ENCODE results near the gene JAKMIP1. TPM values are rescaled to one million over a fixed set of nuclear protein-coding genes. Genes with fewer than 3 reads are reported as not detected.

JAKMIP1 gene
- total RNA-seq, 1 donor from 2014 or later = not detected

DNA sequence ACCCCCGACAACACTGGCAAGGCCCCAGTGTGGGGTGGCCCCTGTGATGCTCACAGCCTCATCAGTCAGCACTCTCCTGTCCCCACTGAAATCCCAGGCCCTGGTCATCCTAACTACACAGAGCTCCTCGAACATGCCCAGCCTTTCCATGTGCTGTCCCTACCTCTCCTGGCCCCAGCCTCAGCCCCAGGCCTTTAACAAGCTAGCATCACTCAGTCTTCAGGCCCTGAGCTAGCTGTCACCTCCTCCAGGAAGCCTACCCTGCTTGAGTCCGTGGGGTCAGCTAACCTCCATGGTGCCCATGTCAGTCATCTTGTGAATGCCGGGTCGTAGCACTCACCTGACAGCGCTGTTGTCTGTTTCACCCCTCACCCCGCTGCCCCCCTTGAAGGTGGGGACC, 156.5 kb downstream of the JAKMIP1 start:
- no peak for TF ChIP-seq CTCF (IDR thresholded peaks at IDR 0.05; ENCODE audit: unreplicated experiment)
- H3K4me3 Mint-ChIP-seq = no peak overlapping the region
- no peaks in the 10 kb centered on the region for H3K9me3 Mint-ChIP-seq
- no peaks in the 10 kb centered on the region for H3K4me1 Mint-ChIP-seq
- DNase-seq (ENCODE audit: low spot score in 2 of 2, unreplicated experiment in 2 of 2) = no peak
- no peak overlapping the region for H3K27ac Mint-ChIP-seq
- H3K36me3 Mint-ChIP-seq = no peaks in the 10 kb centered on the region
- H3K27me3 Mint-ChIP-seq (ENCODE audit: low read depth) = peaks cover 66% of the 10 kb centered on the region

- H3K4me3 Mint-ChIP-seq = no peak overlapping the region
- H3K9me3 Mint-ChIP-seq = no peaks in the 10 kb centered on the region
- no peak for DNase-seq (ENCODE audit: low spot score in 2 of 2, unreplicated experiment in 2 of 2)
- no peaks in the 10 kb centered on the region for H3K4me1 Mint-ChIP-seq
- no peak overlapping the region for H3K27ac Mint-ChIP-seq
- H3K36me3 Mint-ChIP-seq = no peaks in the 10 kb centered on the region
- peaks cover 66% of the 10 kb centered on the region for H3K27me3 Mint-ChIP-seq (ENCODE audit: low read depth)
- TF ChIP-seq CTCF (IDR thresholded peaks at IDR 0.05; ENCODE audit: unreplicated experiment) = no peak
Measured at GRCh38 chr4:6043188-6043587, 157.2 kb downstream of the JAKMIP1 start.

GRCh38 chr4:6042293-6043063, 157.9 kb downstream of the JAKMIP1 start:
- Mint-ChIP-seq H3K27me3 (ENCODE audit: low read depth) (peaks cover 60% of the 10 kb centered on the region), H3K36me3 (no peaks in the 10 kb centered on the region), H3K4me1 (no peaks in the 10 kb centered on the region), H3K9me3 (no peaks in the 10 kb centered on the region), H3K27ac (no peak overlapping the region), H3K4me3 (no peak overlapping the region)
- no peak for TF ChIP-seq CTCF (IDR thresholded peaks at IDR 0.05; ENCODE audit: unreplicated experiment)
- DNase-seq (ENCODE audit: low spot score in 2 of 2, unreplicated experiment in 2 of 2) = no peak

GRCh38 chr4:6041800-6042199, 158.5 kb downstream of the JAKMIP1 start:
- H3K9me3 Mint-ChIP-seq = no peaks in the 10 kb centered on the region
- DNase-seq (ENCODE audit: low spot score in 2 of 2, unreplicated experiment in 2 of 2) = no peak
- H3K27me3 Mint-ChIP-seq (ENCODE audit: low read depth) = peaks cover 53% of the 10 kb centered on the region
- H3K36me3 Mint-ChIP-seq = no peaks in the 10 kb centered on the region
- peak; percentile 36 for TF ChIP-seq CTCF (IDR thresholded peaks at IDR 0.05; ENCODE audit: unreplicated experiment)
- H3K4me3 Mint-ChIP-seq = no peak overlapping the region
- H3K27ac Mint-ChIP-seq = no peak overlapping the region
- no peaks in the 10 kb centered on the region for H3K4me1 Mint-ChIP-seq

DNA sequence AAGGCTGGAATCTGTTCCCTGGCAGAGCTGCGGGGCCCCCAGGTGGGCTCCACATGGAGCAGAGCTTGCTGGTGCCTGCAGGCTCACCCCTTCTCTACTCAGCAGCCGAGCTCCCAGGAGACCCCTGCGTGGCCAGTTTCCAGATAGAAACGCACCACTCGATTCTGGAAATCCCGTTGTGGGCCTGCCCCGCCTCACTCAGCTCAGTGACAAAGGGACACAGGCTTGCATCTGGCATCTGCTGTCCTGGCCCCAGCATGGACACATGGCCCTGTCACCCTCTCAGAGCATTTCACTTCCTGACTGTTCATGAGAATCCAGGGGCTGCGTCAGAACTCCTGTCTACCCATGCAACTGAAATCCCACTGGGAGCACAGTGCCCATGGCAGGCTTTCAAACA, 161.6 kb downstream of the JAKMIP1 start:
- DNase-seq (ENCODE audit: low spot score in 2 of 2, unreplicated experiment in 2 of 2) = no peak
- Mint-ChIP-seq H3K27me3 (ENCODE audit: low read depth) (peaks cover 45% of the 10 kb centered on the region), H3K4me1 (no peaks in the 10 kb centered on the region), H3K9me3 (no peaks in the 10 kb centered on the region), H3K27ac (no peak overlapping the region), H3K4me3 (no peak overlapping the region), H3K36me3 (no peaks in the 10 kb centered on the region)
- TF ChIP-seq CTCF (IDR thresholded peaks at IDR 0.05; ENCODE audit: unreplicated experiment) = no peak
